GM19452 (cell line): ENCODE measurements around the gene SF3A2.

ENCODE experiments used
- ATAC-seq: cut with Tn5 transposase; IDR thresholded peaks from one replicate; pipeline ENCODE4 v1.9.1; 2021; ENCODE audit not compliant: unreplicated experiment

SF3A2 gene

GRCh38 chr19:2226051-2226839, 10.4 kb upstream of the SF3A2 start:
- ATAC-seq = no peak

- no peak for ATAC-seq
These were observed 9.7 kb upstream of the SF3A2 start for GRCh38 chr19:2226840-2227360.

GRCh38 chr19:2227415-2228156, 9.0 kb upstream of the SF3A2 start:
- no peak for ATAC-seq

- no peak for ATAC-seq
These were observed 8.2 kb upstream of the SF3A2 start for GRCh38 chr19:2228157-2229030.

GRCh38 chr19:2229103-2230032, 7.3 kb upstream of the SF3A2 start:
- ATAC-seq = no peak

- ATAC-seq = no peak
These were observed 6.5 kb upstream of the SF3A2 start for GRCh38 chr19:2230033-2230531.

GRCh38 chr19:2230807-2231533, 5.7 kb upstream of the SF3A2 start:
- ATAC-seq = no peak

GRCh38 chr19:2231621-2232221, 4.9 kb upstream of the SF3A2 start:
- ATAC-seq = no peak

- no peak for ATAC-seq
These were observed 4.1 kb upstream of the SF3A2 start for GRCh38 chr19:2232286-2233151.

GRCh38 chr19:2233601-2234280, 2.9 kb upstream of the SF3A2 start:
- no peak for ATAC-seq

- ATAC-seq = no peak
These were observed 1.6 kb upstream of the SF3A2 start for GRCh38 chr19:2234996-2235380.

GRCh38 chr19:2235381-2236063, 1.1 kb upstream of the SF3A2 start:
- peak; percentile 11 for ATAC-seq

- ATAC-seq = no peak
These were observed 635 bp upstream of the SF3A2 start for GRCh38 chr19:2236064-2236313.

GRCh38 chr19:2237051-2237868, 636 bp downstream of the SF3A2 start:
- ATAC-seq = no peak

- no peak for ATAC-seq
These were observed 1.2 kb downstream of the SF3A2 start for GRCh38 chr19:2237869-2238153.

- no peak for ATAC-seq
These were observed 2.5 kb downstream of the SF3A2 start for GRCh38 chr19:2239173-2239572.
